Ishikawa (cell line): ENCODE measurements around the gene NUP35.
A peak's percentile ranks its signal among the peaks of the same experiment; 100 is the strongest.

ENCODE experiments used
- CEBPB ChIP-seq: IDR thresholded peaks from 2 replicates; pipeline ENCODE4 v1.6.1; 2012
- CREB1 ChIP-seq: IDR thresholded peaks from 2 replicates; pipeline ENCODE4 v1.6.1; 2012; ENCODE audit warnings: low read depth
- EGR1 ChIP-seq: IDR thresholded peaks from 2 replicates; pipeline ENCODE4 v1.6.1; 2012
- EP300 ChIP-seq: IDR thresholded peaks from 2 replicates; pipeline ENCODE4 v1.6.1; 2012; ENCODE audit warnings: borderline replicate concordance
- FOXM1 ChIP-seq: IDR thresholded peaks from 2 replicates; pipeline ENCODE4 v1.6.1; 2012; ENCODE audit warnings: low read depth, borderline replicate concordance
- NFIC ChIP-seq: IDR thresholded peaks from 2 replicates; pipeline ENCODE4 v1.6.1; 2012
- RAD21 ChIP-seq: IDR thresholded peaks from 2 replicates; pipeline ENCODE4 v1.6.1; 2012; ENCODE audit warnings: low read depth
- TAF1 ChIP-seq: IDR thresholded peaks from 2 replicates; pipeline ENCODE4 v1.6.1; 2012; ENCODE audit warnings: low read depth, mild to moderate bottlenecking
- TEAD4 ChIP-seq: IDR thresholded peaks from 2 replicates; pipeline ENCODE4 v1.6.1; 2012
- YY1 ChIP-seq: IDR thresholded peaks from 2 replicates; pipeline ENCODE4 v1.6.1; 2012; ENCODE audit warnings: low read depth
- TF ChIP-seq, protein P1 (sequence below): IDR thresholded peaks from 2 replicates; pipeline ENCODE4 v1.6.1; 2012
- TF ChIP-seq, protein P2 (sequence below): IDR thresholded peaks from 2 replicates; pipeline ENCODE4 v1.6.1; 2012; ENCODE audit warnings: low read depth, mild to moderate bottlenecking
- TF ChIP-seq, protein P3 (sequence below): IDR thresholded peaks from 2 replicates; pipeline ENCODE4 v1.6.1; 2012

DNA sequence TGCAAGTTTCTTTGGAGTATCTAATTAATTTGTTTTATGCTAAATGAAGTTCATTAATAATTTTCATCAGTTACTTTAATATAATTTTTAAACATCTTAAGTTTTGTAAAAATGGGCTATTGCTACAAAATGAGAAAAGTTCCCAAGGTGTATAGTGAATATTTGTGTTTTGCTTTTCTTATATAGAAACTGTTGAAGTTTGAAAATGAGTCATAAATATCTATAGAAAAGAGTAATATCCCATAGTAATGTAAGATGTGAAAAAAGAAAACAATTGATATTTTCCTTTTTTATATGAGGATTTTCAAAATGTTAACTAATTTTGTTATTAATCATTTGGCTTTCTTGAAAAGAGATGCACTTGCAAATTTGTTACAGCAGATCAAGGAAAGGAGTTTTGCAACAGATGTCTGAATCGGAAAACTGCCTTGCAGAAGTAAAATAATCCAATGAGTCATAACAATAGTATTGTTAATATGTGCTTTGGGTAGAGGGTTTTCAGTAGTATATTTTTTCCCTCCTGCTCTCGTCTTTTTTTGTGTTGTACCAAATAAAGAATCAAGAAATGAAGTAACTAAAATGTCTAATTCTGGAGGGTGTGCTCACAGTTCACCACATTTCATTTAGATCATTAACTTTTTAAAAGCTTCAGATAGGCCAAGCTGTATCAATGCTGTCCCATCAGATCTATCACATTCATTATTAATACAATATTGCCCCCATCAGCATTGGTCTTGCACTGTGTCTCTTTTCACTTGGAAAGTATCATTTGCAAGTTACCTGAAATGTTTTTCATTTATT is 30.2 kb upstream of the NUP35 start:
- TF ChIP-seq FOXM1 (no peak), TAF1 (no peak), TEAD4 (no peak), EP300 (no peak), CREB1 (no peak), YY1 (no peak), RAD21 (peak; percentile 50), CEBPB (peak; percentile 45; the same call in 1 of the 2 replicates), NFIC (no peak), EGR1 (no peak)
- TF ChIP-seq, protein P1, sequence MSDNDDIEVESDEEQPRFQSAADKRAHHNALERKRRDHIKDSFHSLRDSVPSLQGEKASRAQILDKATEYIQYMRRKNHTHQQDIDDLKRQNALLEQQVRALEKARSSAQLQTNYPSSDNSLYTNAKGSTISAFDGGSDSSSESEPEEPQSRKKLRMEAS, result no peak
- TF ChIP-seq, protein P2, sequence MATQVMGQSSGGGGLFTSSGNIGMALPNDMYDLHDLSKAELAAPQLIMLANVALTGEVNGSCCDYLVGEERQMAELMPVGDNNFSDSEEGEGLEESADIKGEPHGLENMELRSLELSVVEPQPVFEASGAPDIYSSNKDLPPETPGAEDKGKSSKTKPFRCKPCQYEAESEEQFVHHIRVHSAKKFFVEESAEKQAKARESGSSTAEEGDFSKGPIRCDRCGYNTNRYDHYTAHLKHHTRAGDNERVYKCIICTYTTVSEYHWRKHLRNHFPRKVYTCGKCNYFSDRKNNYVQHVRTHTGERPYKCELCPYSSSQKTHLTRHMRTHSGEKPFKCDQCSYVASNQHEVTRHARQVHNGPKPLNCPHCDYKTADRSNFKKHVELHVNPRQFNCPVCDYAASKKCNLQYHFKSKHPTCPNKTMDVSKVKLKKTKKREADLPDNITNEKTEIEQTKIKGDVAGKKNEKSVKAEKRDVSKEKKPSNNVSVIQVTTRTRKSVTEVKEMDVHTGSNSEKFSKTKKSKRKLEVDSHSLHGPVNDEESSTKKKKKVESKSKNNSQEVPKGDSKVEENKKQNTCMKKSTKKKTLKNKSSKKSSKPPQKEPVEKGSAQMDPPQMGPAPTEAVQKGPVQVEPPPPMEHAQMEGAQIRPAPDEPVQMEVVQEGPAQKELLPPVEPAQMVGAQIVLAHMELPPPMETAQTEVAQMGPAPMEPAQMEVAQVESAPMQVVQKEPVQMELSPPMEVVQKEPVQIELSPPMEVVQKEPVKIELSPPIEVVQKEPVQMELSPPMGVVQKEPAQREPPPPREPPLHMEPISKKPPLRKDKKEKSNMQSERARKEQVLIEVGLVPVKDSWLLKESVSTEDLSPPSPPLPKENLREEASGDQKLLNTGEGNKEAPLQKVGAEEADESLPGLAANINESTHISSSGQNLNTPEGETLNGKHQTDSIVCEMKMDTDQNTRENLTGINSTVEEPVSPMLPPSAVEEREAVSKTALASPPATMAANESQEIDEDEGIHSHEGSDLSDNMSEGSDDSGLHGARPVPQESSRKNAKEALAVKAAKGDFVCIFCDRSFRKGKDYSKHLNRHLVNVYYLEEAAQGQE, result no peak
- TF ChIP-seq, protein P3, sequence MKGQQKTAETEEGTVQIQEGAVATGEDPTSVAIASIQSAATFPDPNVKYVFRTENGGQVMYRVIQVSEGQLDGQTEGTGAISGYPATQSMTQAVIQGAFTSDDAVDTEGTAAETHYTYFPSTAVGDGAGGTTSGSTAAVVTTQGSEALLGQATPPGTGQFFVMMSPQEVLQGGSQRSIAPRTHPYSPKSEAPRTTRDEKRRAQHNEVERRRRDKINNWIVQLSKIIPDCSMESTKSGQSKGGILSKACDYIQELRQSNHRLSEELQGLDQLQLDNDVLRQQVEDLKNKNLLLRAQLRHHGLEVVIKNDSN, result no peak
